NCI-H524 treated with DMSO at 0.1 percent for 48 hours (cell line): Measurements from ENCODE around the gene SMIM17.

ENCODE experiments used
- DNase-seq: peaks from one replicate; lab custom pipeline; 2025; lab: John Stamatoyannopoulos, UW

The SMIM17 gene

GRCh38 chr19:56642711-56643459 is at the start of gene SMIM17:
Gene SMIM17, plus strand, starts transcription at chr19:56643159. Its CDS starts 2,509 bp downstream, at chr19:56645668.
- no peak for DNase-seq

DNA sequence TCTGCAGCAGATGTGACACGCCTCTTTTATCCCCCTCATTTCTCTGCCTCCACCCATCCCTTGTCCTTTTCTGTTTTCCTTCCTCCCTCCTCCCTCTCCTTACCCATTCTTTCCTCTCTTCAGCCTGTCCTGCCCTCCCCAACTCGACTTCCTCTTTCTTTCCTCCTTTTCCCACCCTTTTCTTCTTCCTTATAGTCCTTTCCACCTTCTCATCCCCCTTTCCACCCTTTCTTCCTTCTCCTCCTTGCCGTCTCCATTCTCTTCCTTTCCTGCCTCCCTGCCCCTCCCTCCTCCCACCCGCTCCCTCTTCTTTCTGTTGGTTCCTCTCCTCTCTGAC is 48.5 kb upstream of the SMIM17 start:
- DNase-seq = no peak

DNA sequence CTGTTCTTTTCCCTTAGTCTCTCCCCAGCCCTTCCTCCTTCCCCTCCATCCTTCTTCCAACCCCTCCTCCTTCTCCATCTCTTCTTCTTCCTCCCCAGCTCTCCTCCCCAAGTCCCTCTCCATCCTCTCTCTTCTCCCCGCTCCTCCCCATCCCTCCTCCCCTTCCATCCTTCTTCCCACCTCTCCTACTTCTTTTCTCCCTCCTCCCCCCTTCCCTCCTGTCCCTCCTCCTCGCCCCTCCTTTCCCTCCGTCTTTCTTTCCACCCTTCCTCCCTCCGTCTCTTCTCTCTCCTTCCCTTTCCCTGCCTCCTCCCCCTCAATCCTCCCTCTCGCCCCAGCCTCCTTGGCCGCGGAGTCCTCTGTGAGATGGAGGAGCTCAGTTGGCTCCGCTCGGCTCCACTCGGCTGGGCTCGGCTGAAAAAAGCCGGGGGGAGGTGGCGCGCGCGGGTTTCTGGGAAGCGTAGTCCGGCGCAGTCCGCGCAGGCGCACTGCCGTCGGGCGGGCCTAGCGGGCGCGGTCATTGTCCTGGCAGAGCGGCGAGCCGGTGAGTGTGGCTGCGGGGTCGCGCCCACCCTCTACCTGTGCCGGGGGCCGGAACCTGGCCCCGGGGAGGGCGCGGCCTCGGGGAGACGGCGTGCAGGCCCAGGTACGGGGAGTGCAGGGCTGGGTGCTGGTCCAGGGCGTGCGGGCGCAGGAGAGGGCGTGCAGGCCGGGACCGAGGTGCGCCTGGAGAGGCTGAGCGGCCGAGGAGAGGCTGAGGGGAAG is 48.0 kb upstream of the SMIM17 start, which contains the start of gene ZNF71:
Gene ZNF71, plus strand, starts transcription at position 520 of the 765 bp plus-strand sequence. CDS start 6,257 bp downstream, outside the sequence.
- peak; percentile 1 for DNase-seq

- no peak for DNase-seq
These were observed 47.4 kb upstream of the SMIM17 start for GRCh38 chr19:56595548-56595899.

DNA sequence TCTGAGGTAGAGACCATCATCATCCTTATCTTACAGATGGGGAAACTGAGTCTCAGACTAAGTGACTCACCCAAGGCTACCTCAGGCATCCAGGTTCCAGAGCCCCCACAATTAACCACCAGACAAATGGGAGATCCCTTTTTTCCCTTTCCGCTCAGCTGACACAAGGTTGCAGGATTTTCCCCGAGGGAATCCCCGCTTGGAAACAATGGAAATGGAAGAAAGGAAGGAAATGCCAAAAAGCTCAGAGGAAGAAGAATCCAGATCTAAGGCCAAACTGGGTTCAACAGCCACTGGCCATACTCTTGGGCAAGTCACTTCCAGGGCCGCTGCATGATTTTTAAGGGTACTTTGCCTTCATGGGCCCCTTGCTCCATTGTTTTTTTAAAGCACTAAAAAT is 46.3 kb upstream of the SMIM17 start:
- no peak for DNase-seq

DNA sequence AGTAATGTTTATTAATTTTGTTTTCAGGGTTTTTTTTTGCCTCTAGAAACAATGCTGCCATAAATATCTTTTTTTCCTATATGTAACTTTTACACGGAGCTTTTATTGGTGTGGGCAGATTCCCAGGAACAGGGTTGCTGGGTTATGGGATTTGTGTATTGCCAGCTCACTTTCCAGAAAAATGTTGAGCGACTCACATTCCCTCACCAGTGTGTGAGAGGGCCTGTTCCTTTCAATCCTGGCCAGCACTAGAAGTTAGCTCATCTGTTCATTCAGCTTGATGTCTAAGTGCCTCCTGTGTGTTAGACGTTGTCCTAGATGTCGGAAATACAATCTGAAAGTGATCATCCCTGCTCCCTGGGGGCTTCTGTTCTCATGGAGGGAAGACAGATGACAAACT is 45.3 kb upstream of the SMIM17 start:
- DNase-seq = no peak

GRCh38 chr19:56601375-56601774 is 41.6 kb upstream of the SMIM17 start:
- no peak for DNase-seq

- DNase-seq = no peak
These were observed 39.1 kb upstream of the SMIM17 start for GRCh38 chr19:56603829-56604228.

DNA sequence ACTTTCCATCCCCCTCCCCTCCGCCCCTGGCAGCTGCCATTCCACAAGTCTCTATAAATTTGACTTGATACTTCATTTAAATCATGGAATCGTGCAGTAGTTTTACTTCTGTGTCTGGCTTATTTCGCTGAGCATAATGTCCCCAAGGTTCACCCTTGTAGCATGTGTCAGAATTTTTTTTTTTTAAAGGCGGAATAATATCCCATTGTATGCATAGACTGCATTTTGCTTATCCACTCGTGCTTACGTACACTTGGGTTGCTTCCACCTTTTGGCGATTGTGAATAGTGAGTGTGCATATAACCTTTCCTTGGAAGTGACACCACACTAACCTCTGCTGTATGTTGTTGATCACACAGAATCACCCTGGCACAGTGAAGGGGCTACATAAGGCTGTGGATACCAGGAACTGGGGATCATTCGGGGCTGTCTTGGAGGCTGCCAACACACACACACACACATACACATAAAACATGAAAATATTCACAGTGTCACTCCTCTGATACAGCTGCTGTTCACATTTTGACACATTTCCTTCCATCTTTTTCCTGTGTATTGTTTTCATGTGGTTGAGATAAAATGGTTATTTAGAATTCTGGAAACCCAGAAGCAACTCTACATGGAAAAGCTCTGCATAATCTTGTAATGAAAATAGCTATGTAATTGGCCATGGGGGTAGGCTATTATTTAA is 34.5 kb upstream of the SMIM17 start:
- DNase-seq = no peak

- no peak for DNase-seq
These were observed 31.7 kb upstream of the SMIM17 start for GRCh38 chr19:56611288-56611687.

DNA sequence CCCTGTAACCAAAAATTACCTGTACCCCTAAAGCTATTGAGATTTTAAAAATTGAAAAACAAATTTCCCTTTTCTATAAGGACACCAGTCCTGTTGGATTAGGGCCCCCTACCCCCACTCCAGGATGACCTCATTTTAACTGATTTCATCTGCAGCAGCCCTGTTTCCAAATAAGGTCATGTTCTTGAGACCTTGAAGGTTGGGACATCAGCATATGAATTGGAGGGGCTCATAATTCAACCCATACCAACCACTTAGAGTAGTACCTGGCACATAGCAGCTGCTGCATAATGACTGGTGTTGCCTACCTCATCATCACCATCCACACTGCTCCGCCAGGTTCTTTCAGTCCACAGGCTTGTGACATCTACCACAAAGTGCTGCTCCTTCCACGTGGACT is 30.2 kb upstream of the SMIM17 start:
- DNase-seq = no peak

DNA sequence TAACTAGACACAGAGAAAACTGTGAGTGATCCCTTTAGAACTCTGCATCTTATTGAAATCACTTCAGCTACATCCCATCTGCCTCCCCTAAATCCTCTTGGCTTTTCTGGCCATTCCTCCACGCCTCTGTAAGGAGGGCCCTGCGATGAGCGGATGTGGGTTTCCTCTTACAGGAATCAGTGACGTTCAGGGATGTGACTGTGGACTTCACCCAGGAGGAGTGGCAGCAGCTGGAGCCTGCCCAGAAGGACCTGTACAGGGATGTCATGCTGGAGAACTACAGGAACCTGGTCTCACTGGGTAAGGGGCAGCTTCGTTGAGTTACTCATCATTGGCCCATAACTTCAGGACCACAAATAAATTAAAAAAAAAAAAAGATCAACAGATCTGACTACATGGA is 29.3 kb upstream of the SMIM17 start:
- no peak for DNase-seq

DNA sequence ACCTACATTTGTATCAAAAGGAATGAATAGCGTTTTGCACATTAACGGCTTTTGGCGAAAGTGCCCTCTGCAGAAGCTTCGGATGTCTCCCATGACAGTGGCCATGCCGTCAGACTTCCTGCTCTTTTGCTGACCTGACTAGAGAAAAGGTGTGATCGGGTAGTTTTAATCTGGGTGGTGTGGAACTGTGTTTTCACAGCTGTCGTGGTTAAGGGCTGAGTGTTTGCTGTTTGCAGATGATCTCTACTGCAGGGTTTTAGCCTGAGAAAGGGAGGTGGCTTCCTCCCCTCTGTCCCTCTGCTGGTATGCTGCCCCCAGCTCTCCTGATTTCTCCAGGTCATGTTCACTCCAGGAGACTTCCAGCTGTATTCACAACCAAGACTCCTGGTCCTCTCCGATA is 25.4 kb upstream of the SMIM17 start:
- no peak for DNase-seq

DNA sequence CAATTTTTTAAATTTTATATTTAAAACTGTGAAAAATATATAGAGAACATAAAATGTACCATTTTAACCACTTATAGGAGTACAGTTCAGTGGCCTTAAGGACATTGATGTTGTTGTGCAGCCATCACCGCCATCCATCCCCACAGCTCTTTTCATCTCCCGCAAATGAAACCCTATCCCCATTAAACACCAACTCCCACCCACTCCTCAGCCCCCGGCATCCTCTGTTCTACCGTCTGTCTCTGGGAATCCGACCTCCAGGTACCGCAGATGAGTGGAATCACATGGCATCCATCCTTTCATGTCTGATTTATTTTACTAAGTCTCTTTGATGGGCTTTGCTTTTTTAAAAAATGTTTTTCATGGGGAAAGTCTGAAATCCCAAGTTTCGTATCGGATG is 23.8 kb upstream of the SMIM17 start:
- no peak for DNase-seq

DNA sequence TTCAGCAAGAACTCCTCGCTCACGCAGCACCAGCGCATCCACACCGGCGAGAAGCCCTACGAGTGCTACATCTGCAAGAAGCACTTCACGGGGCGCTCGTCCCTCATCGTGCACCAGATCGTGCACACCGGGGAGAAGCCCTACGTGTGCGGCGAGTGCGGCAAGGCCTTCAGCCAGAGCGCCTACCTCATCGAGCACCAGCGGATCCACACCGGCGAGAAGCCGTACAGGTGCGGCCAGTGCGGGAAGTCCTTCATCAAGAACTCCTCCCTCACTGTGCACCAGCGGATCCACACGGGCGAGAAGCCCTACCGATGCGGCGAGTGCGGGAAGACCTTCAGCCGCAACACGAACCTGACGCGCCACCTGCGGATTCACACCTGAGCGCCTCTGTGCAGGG is 20.6 kb upstream of the SMIM17 start:
- DNase-seq = no peak

- no peak for DNase-seq
These were observed 20.0 kb upstream of the SMIM17 start for GRCh38 chr19:56623006-56623405.

- no peak for DNase-seq
These were observed 17.3 kb upstream of the SMIM17 start for GRCh38 chr19:56625708-56626107.

- no peak for DNase-seq
These were observed 9.9 kb upstream of the SMIM17 start for GRCh38 chr19:56633021-56633420.

DNA sequence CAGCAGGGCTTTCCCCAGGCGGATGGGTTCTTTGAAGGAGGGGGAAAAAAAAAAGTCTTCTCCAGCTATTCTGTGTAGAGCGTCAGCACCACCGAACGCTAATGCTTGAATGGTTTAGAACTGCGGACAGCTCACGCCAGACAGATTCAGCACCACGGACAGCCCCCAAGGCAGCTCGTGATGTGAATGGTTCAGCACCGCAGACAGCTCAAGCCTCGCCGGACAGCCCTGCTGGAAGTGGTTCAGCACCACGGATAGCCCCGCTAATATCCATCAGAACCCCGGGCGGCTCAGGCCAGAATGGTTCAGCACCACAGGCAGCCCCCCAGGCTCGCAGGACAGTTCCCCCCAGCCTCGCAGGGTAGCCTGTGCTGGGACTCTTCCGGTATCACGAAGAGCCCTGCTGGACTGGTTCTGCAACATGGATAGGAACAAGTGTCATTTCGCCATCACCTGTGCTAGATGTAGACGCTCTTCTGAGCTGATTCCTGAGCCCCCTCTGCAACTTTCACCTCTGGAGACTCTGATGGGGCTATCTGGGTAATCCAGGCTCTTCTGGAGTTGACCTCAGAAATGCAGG is 4.9 kb upstream of the SMIM17 start:
- DNase-seq = no peak

GRCh38 chr19:56639217-56639616 is 3.7 kb upstream of the SMIM17 start:
- no peak for DNase-seq

DNA sequence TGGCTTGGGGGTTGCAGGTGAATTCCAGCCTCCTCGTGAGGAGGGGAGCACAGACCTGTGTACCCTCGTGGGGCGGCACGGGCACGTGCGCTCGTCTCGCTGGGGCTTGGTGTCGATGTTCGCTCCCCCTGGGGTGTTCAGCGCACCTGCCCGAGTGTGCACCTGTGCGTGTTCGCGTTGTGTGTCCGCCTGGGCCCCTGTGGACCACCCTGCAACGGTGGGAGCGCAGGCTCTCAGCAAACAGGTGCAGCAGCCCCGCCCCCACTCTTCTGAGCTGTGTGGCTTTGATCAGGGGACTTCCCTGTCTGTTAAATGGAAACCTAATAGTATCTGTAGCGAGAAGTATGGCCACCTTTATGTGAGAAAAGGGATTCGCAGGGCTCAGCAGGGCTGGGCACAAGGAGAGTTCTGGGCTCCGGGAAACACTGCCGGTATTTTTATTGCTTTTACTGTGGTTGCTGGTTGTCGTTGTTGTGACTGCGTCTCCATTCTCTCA is 549 bp downstream of the SMIM17 start:
- no peak for DNase-seq

- DNase-seq = no peak
These were observed 11.2 kb downstream of the SMIM17 start for GRCh38 chr19:56654151-56654550.
